Vagina (tissue), 2 donors: Measurements from ENCODE around the gene ADAM15.

ENCODE experiments used
- POLR2A ChIP-seq, 2 donors: fragments of 450-650 bp; IDR thresholded peaks; one replicate each; pipeline ENCODE4 v1.6.1; 2017; ENCODE audit warnings: antibody characterized with exemption in 2 of 2, mild to moderate bottlenecking in 2 of 2, moderate library complexity in 2 of 2
- POLR2AphosphoS5 ChIP-seq, 2 donors: sonication (generic); formaldehyde crosslinking; IDR thresholded peaks; one replicate each; pipeline ENCODE4 v1.9.0; 2017; ENCODE audit warnings: antibody characterized with exemption in 2 of 2, mild to moderate bottlenecking in 2 of 2, low read depth in 1 of 2; ENCODE audit not compliant: insufficient read depth in 1 of 2
- TF ChIP-seq, protein P1 (sequence below), 3 experiments: fragments of 450-650 bp in 2 of 3; fragments of 200-600 bp in 1 of 3; sonication (generic) in 1 of 3; IDR thresholded peaks; one replicate each; pipeline ENCODE4 v1.5.1; 2017 to 2019; ENCODE audit warnings: antibody characterized with exemption in 3 of 3, mild to moderate bottlenecking in 2 of 3, moderate library complexity in 2 of 3

- TF ChIP-seq, protein P1, sequence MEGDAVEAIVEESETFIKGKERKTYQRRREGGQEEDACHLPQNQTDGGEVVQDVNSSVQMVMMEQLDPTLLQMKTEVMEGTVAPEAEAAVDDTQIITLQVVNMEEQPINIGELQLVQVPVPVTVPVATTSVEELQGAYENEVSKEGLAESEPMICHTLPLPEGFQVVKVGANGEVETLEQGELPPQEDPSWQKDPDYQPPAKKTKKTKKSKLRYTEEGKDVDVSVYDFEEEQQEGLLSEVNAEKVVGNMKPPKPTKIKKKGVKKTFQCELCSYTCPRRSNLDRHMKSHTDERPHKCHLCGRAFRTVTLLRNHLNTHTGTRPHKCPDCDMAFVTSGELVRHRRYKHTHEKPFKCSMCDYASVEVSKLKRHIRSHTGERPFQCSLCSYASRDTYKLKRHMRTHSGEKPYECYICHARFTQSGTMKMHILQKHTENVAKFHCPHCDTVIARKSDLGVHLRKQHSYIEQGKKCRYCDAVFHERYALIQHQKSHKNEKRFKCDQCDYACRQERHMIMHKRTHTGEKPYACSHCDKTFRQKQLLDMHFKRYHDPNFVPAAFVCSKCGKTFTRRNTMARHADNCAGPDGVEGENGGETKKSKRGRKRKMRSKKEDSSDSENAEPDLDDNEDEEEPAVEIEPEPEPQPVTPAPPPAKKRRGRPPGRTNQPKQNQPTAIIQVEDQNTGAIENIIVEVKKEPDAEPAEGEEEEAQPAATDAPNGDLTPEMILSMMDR (IDR thresholded peaks at IDR 0.05): no peak
- TF ChIP-seq POLR2A (IDR thresholded peaks at IDR 0.05) (no peak), POLR2AphosphoS5 (IDR thresholded peaks at IDR 0.05; ENCODE audit: insufficient read depth in 1 of 2, low read depth in 1 of 2) (no peak)
These were observed 6.0 kb downstream of the ADAM15 start for GRCh38 chr1:155057104-155057503.
